Activated CD4-positive, alpha-beta T cell treated with anti-CD3 and anti-CD28 coated beads, Interleukin-2, amount 10 ng/mL, durations not matched to agents 7 days and 5 days (primary cell): Measurements from ENCODE around the gene KRT77. TPM values are rescaled to one million over a fixed set of nuclear protein-coding genes. Genes with fewer than 3 reads are reported as not detected.
"Not testable (repeated sequence)": the region's sequence is repeated elsewhere in the genome, so short reads cannot be mapped to it uniquely, and the experiment has no call there.

ENCODE experiments used
- CTCF ChIA-PET: fragments of 350-600 bp; sonication (Branson Sonifier 250); formaldehyde crosslinking; loops from one replicate; lab custom pipeline; 2021; ENCODE audit warnings: antibody characterized with exemption; lab: Charles Lee
- POLR2A ChIA-PET: fragments of 350-600 bp; sonication (Branson Sonifier 250); formaldehyde crosslinking; loops from one replicate; lab custom pipeline; 2021; ENCODE audit warnings: antibody characterized with exemption; lab: Charles Lee
- DNase-seq: peaks from one replicate; pipeline ENCODE4 v3.0.0-alpha.2; 2020
- H3K27ac Mint-ChIP-seq: one replicate; pipeline ENCODE4 v1.8.0; 2021; ENCODE audit warnings: mild to moderate bottlenecking, moderate library complexity, mixed read lengths
- H3K27me3 Mint-ChIP-seq: one replicate; pipeline ENCODE4 v1.8.0; 2021; ENCODE audit warnings: mixed read lengths
- H3K36me3 Mint-ChIP-seq: one replicate; pipeline ENCODE4 v1.8.0; 2021; ENCODE audit warnings: low read depth, mixed read lengths
- H3K4me1 Mint-ChIP-seq: one replicate; pipeline ENCODE4 v1.8.0; 2021; ENCODE audit warnings: mixed read lengths
- H3K4me3 Mint-ChIP-seq: one replicate; pipeline ENCODE4 v1.8.0; 2021; ENCODE audit warnings: mild to moderate bottlenecking, moderate library complexity, mixed read lengths
- H3K9me3 Mint-ChIP-seq: one replicate; pipeline ENCODE4 v1.8.0; 2021; ENCODE audit warnings: mixed read lengths
- total RNA-seq, 2 experiments: library from RNA; stranded (reverse); gene quantifications; one replicate each; pipeline ENCODE4 v1.2.3, GENCODE V29; 2021

KRT77 gene
- total RNA-seq, 2 experiments from 2014 or later = not detected

- CTCF ChIA-PET = interaction anchor here (1.1 kb wide), 1 partner anchor 11 kb away, joined by 3 read pairs; no protein-coding TSS in a partner anchor
These were observed 25.7 kb downstream of the KRT77 start for GRCh38 chr12:52677671-52678070.

GRCh38 chr12:52677126-52677525 lies 26.2 kb downstream of the KRT77 start:
- Mint-ChIP-seq H3K9me3 (no peaks in the 10 kb centered on the region), H3K4me3 (no peak overlapping the region), H3K27ac (no peak overlapping the region), H3K4me1 (peaks cover 28% of the 10 kb centered on the region), H3K36me3 (no peaks in the 10 kb centered on the region), H3K27me3 (peaks cover 24% of the 10 kb centered on the region)
- ChIA-PET POLR2A (no interaction called here), CTCF (interaction anchor here (0.7 kb wide), 1 partner anchor 87 kb away, joined by 3 read pairs; no protein-coding TSS in a partner anchor)
- no peak for DNase-seq

More at GRCh38 chr12:52677671-52678070, 25.7 kb downstream of the KRT77 start:
- no peaks in the 10 kb centered on the region for H3K36me3 Mint-ChIP-seq
- no peak for DNase-seq
- peaks cover 24% of the 10 kb centered on the region for H3K27me3 Mint-ChIP-seq
- H3K9me3 Mint-ChIP-seq = no peaks in the 10 kb centered on the region
- H3K27ac Mint-ChIP-seq = no peak overlapping the region
- POLR2A ChIA-PET = no interaction called here
- H3K4me1 Mint-ChIP-seq = peaks cover 33% of the 10 kb centered on the region
- H3K4me3 Mint-ChIP-seq = no peak overlapping the region

DNA sequence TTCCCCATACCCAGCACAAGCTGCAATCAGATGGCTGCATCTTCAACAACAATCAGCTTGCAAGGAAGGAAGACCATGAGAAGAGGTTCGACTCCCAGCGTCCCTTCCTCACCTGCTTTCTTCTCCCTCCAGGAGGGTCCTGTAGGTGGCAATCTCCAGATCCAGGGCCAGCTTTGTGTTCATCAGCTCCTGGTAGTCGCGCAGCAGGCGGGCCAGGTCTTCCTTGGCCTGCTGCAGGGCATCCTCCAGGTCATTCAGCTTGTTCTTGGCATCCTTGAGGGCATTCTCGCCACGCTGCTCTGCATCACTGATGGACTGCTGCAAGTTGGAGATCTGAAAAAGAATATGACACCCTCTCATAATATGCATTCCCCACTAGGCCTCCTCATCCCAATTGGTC lies 27.2 kb downstream of the KRT77 start:
- Mint-ChIP-seq H3K27ac (no peak overlapping the region), H3K9me3 (no peaks in the 10 kb centered on the region), H3K36me3 (no peaks in the 10 kb centered on the region), H3K4me1 (peaks cover 18% of the 10 kb centered on the region), H3K4me3 (no peak overlapping the region), H3K27me3 (peaks cover 24% of the 10 kb centered on the region)
- POLR2A ChIA-PET = no interaction called here
- CTCF ChIA-PET = interaction anchor here (1.1 kb wide), 1 partner anchor 191 kb away, joined by 3 read pairs; no protein-coding TSS in a partner anchor
- DNase-seq = no peak

GRCh38 chr12:52675301-52675701 lies 28.0 kb downstream of the KRT77 start:
- Mint-ChIP-seq H3K4me3 (no peak overlapping the region), H3K9me3 (no peaks in the 10 kb centered on the region), H3K4me1 (peaks cover 9% of the 10 kb centered on the region), H3K36me3 (no peaks in the 10 kb centered on the region), H3K27ac (no peak overlapping the region), H3K27me3 (peaks cover 24% of the 10 kb centered on the region)
- ChIA-PET POLR2A (no interaction called here), CTCF (interaction anchor here (0.6 to 1.1 kb wide), 2 partner anchors 13 to 192 kb away, joined by 3 read pairs; no protein-coding TSS in a partner anchor)
- no peak for DNase-seq

DNA sequence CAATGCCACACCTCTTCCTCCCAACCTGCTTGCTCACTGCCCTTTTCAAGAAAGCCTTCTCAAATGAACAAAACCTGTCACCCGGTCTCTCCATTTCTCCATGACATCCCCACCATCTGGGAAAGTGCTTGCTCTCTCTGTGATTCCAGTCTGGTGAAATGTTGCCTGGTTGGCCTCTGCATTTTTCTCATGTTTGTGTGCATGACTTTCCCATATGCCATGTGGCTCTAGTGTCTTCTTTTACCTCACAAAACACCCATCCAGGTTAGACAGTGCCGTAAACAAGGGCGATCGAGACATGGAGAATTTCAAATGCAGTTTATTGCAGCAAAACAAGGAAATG lies 28.9 kb downstream of the KRT77 start:
- CTCF ChIA-PET = interaction anchor here (0.6 to 1.4 kb wide), 2 partner anchors 9 to 194 kb away, joined by 3 to 5 read pairs; no protein-coding TSS in a partner anchor
- POLR2A ChIA-PET = no interaction called here

DNA sequence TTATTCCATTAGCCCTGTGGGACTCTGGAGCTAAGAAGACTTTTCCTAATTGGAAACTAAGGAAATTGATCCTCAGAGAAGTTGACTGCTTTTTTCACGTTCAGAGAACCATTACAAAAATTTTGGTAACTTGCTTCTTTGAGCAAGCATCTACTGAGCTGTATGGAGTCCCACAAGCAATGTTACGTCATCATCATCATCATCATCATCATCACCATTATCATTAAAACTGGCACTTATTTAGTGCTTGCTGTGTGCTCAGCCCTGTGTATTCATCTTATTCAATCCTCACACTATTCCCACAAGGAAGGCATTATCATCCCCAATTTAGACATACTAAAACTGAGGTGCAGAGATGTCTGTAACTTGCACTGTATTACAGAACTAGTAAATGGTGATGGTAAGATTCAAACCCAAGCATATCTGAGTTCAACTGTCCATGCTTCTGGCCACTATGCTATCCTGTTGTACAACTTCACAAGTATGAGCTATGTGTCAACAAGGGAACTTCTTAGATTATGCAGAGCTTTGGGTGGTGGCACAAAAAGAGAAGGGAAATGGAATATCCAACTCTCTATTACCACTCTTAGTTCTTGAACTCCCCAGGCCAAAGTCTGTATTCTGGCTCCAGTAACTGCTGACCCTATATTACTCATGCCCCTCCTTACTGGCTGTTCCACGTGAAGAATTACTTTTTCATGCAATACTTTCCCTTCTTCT lies 29.5 kb downstream of the KRT77 start:
- no peak for DNase-seq
- Mint-ChIP-seq H3K36me3 (no peaks in the 10 kb centered on the region), H3K27me3 (peaks cover 16% of the 10 kb centered on the region), H3K9me3 (no peaks in the 10 kb centered on the region), H3K4me3 (no peak overlapping the region), H3K4me1 (peaks cover 6% of the 10 kb centered on the region), H3K27ac (no peak overlapping the region)
- ChIA-PET POLR2A (no interaction called here), CTCF (interaction anchor here (0.6 to 1.4 kb wide), 2 partner anchors 8 to 194 kb away, joined by 3 to 5 read pairs; no protein-coding TSS in a partner anchor)

More for the DNA sequence above, 28.9 kb downstream of the KRT77 start:
- no peaks in the 10 kb centered on the region for H3K36me3 Mint-ChIP-seq
- H3K4me1 Mint-ChIP-seq = peaks cover 6% of the 10 kb centered on the region
- peaks cover 19% of the 10 kb centered on the region for H3K27me3 Mint-ChIP-seq
- no peak for DNase-seq
- no peak overlapping the region for H3K4me3 Mint-ChIP-seq
- H3K27ac Mint-ChIP-seq = no peak overlapping the region
- no peaks in the 10 kb centered on the region for H3K9me3 Mint-ChIP-seq

- Mint-ChIP-seq H3K4me3 (no peak overlapping the region), H3K9me3 (no peaks in the 10 kb centered on the region)
- POLR2A ChIA-PET = no interaction called here
These were observed 30.1 kb downstream of the KRT77 start for GRCh38 chr12:52673217-52673616.

DNA sequence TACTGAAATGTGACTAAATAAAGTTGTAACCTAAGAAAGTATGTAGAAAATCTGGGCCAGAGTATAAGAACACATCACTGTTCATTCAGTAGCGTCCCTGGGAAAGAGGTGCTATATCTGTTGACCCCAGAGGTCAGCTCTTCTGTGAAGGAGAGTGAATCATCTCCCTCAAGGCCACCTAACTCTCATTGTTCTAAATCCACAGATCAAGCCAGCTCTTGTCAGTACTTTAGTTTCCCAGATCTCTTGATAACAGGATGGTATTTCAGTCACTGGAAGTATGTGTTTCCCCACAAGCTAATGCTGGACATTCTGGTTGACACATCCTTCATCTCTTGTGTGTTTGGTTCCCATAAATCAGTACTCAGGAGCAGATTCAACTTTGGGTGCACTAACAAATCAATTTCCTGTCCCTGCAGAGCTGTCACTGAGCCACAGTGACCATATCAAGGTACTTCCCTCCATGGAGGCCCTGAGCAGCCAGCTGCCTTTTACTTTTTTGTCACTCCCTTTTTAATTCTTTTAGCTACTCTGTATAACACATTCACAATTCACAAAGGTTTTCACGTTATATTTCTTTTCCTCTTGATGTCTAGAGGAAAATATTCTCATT lies 30.9 kb downstream of the KRT77 start:
- CTCF ChIA-PET = no interaction called here
- H3K4me3 Mint-ChIP-seq = no peak overlapping the region

More at GRCh38 chr12:52673217-52673616, 30.1 kb downstream of the KRT77 start:
- CTCF ChIA-PET = no interaction called here
- H3K4me1 Mint-ChIP-seq = peaks cover 6% of the 10 kb centered on the region
- H3K36me3 Mint-ChIP-seq = no peaks in the 10 kb centered on the region
- no peak for DNase-seq
- peaks cover 11% of the 10 kb centered on the region for H3K27me3 Mint-ChIP-seq
- H3K27ac Mint-ChIP-seq = no peak overlapping the region

GRCh38 chr12:52670961-52671360 lies 32.4 kb downstream of the KRT77 start:
- POLR2A ChIA-PET = no interaction called here
- no peaks in the 10 kb centered on the region for H3K9me3 Mint-ChIP-seq
- no peak overlapping the region for H3K27ac Mint-ChIP-seq
- CTCF ChIA-PET = no interaction called here
- no peak overlapping the region for H3K4me3 Mint-ChIP-seq
- DNase-seq = no peak
- no peaks in the 10 kb centered on the region for H3K36me3 Mint-ChIP-seq
- peaks cover 11% of the 10 kb centered on the region for H3K27me3 Mint-ChIP-seq
- no peaks in the 10 kb centered on the region for H3K4me1 Mint-ChIP-seq

More for the DNA sequence above, 30.9 kb downstream of the KRT77 start:
- Mint-ChIP-seq H3K27ac (no peak overlapping the region), H3K9me3 (no peaks in the 10 kb centered on the region), H3K27me3 (peaks cover 8% of the 10 kb centered on the region), H3K36me3 (no peaks in the 10 kb centered on the region), H3K4me1 (peaks cover 5% of the 10 kb centered on the region)
- POLR2A ChIA-PET = no interaction called here
- no peak for DNase-seq

DNA sequence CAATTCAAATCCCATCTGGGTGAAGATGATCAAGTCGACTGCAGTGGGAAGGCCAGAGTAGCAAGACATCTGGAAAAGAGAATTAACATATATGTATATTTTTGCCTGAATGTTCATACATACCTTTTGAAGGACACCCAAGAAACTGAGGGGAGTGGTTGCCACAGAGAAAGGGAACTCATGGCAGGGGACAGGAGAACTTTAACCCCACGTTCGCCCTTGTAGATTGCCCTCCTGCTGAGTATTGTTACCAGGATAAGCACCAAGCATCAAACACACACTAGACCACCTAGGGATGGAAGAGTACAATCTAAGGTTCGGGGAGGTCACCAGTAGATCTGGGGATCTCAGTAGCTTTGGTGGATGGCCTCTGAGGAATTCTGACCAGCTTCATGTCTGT lies 32.8 kb downstream of the KRT77 start:
- Mint-ChIP-seq H3K4me1 (no peaks in the 10 kb centered on the region), H3K36me3 (no peaks in the 10 kb centered on the region), H3K27me3 (peaks cover 11% of the 10 kb centered on the region), H3K9me3 (no peaks in the 10 kb centered on the region), H3K27ac (no peak overlapping the region), H3K4me3 (no peak overlapping the region)
- no peak for DNase-seq
- ChIA-PET CTCF (no interaction called here), POLR2A (no interaction called here)

GRCh38 chr12:52669941-52670340 lies 33.4 kb downstream of the KRT77 start:
- H3K27ac Mint-ChIP-seq, DNase-seq, H3K4me3 Mint-ChIP-seq, POLR2A ChIA-PET, H3K36me3 Mint-ChIP-seq, H3K4me1 Mint-ChIP-seq, H3K9me3 Mint-ChIP-seq, CTCF ChIA-PET: not testable (repeated sequence)
- H3K27me3 Mint-ChIP-seq = peaks cover 11% of the 10 kb centered on the region

DNA sequence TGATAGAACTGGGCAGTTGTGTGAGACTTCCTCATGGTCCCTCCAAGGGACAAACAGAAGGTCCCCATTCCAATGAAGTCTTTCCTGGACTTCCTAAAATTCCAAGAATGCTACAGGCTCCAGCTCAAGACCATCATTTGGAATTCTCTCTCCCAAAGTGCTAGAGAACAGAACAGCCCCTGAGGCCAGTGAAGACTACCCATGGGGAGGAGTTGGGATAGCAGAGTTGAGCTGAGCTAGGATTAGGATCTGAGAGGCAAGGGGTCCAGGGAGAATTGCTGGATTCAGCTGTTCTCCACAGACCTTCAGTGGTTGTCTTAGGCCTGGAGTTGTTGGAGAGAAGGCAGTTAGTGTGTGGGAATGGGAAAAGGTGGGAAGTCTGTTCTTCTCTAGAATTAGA lies 33.9 kb downstream of the KRT77 start:
- CTCF ChIA-PET = no interaction called here
- H3K4me3 Mint-ChIP-seq = no peak overlapping the region
- POLR2A ChIA-PET = no interaction called here
- no peaks in the 10 kb centered on the region for H3K36me3 Mint-ChIP-seq
- no peaks in the 10 kb centered on the region for H3K4me1 Mint-ChIP-seq
- peaks cover 11% of the 10 kb centered on the region for H3K27me3 Mint-ChIP-seq
- no peaks in the 10 kb centered on the region for H3K9me3 Mint-ChIP-seq
- DNase-seq = no peak
- no peak overlapping the region for H3K27ac Mint-ChIP-seq

DNA sequence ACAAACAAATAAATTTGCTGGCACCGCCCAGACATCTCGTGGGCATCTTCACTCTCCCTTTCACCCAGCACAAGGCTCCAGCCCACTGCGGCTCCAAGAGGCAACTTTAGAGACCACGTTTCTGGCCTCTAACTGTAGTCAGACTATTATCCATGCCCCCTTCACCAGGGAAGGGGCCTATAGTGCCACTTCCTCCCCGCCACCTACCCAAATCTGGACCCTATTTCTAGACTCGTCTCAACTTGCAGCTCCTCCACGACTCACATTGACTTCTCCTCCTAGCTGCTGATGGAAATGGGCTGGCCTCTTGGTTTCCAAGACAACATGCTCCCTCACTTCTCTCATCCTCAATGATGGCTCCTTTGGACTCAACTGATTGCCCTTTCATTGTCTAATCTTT lies 35.4 kb downstream of the KRT77 start:
- peaks cover 13% of the 10 kb centered on the region for H3K27me3 Mint-ChIP-seq
- ChIA-PET CTCF (no interaction called here), POLR2A (no interaction called here)
- peaks cover under 1% of the 10 kb centered on the region for H3K4me1 Mint-ChIP-seq
- no peaks in the 10 kb centered on the region for H3K9me3 Mint-ChIP-seq
- H3K4me3 Mint-ChIP-seq = no peak overlapping the region
- no peaks in the 10 kb centered on the region for H3K36me3 Mint-ChIP-seq
- DNase-seq = no peak
- no peak overlapping the region for H3K27ac Mint-ChIP-seq
